GM12873 (cell line): ENCODE results near the gene RAB23.

Experiments
- CTCF ChIP-seq: IDR thresholded peaks from 2 replicates; pipeline ENCODE4 v1.5.1; 2012; ENCODE audit warnings: low read depth, mild to moderate bottlenecking, moderate library complexity, low read length, control low read depth; ENCODE audit not compliant: insufficient read depth; ENCODE audit errors: missing control alignments

RAB23 gene

GRCh38 chr6:57201718-57202117 lies 20.4 kb downstream of the RAB23 start:
- TF ChIP-seq CTCF, result no peak

- TF ChIP-seq CTCF, result no peak
These were observed 23.0 kb downstream of the RAB23 start for GRCh38 chr6:57198926-57199636.

GRCh38 chr6:57195457-57195856 lies 26.6 kb downstream of the RAB23 start:
- no peak for TF ChIP-seq CTCF

GRCh38 chr6:57193177-57193576 lies 28.9 kb downstream of the RAB23 start:
- no peak for TF ChIP-seq CTCF

GRCh38 chr6:57190140-57190539 lies 32.0 kb downstream of the RAB23 start:
- TF ChIP-seq CTCF, result no peak

GRCh38 chr6:57183336-57183735 lies 38.8 kb downstream of the RAB23 start:
- no peak for TF ChIP-seq CTCF

GRCh38 chr6:57182017-57182432 lies 40.1 kb downstream of the RAB23 start:
- no peak for TF ChIP-seq CTCF
